Keratinocyte (primary cell): ENCODE results near the gene SLC39A8. TPM values are rescaled to one million over a fixed set of nuclear protein-coding genes. Genes with fewer than 3 reads are reported as not detected.

Source experiments
- DNase-seq: peaks from one replicate; pipeline ENCODE4 v3.0.0-alpha.2; 2011; ENCODE audit warnings: low read depth, missing footprints, low spot score
- FAIRE-seq: peaks from 2 replicates; lab custom pipeline; 2011; peaks lifted over from hg19 to GRCh38; lab: Jason Lieb, UNC
- H2AFZ ChIP-seq: 2 replicates; pipeline ENCODE4 v1.6.0; 2012; ENCODE audit warnings: low read length, control low read depth, inconsistent platforms; ENCODE audit not compliant: control insufficient read depth
- H3K27ac ChIP-seq: 2 replicates; pipeline ENCODE4 v1.5.1; 2011; ENCODE audit warnings: low read length; ENCODE audit not compliant: control insufficient read depth, insufficient read depth
- H3K27me3 ChIP-seq: 3 replicates; pipeline ENCODE4 v1.6.0; 2011; ENCODE audit warnings: low read length; ENCODE audit not compliant: control insufficient read depth, insufficient read depth; ENCODE audit errors: extremely low read depth
- H3K36me3 ChIP-seq, 2 experiments: 2 replicates in 1 of 2; 3 replicates in 1 of 2; pipeline ENCODE4 v1.5.1; 2011; ENCODE audit warnings: low read length in 2 of 2, mild to moderate bottlenecking in 1 of 2; ENCODE audit not compliant: control insufficient read depth in 2 of 2, insufficient read depth in 2 of 2; ENCODE audit errors: extremely low read depth in 1 of 2
- H3K4me1 ChIP-seq: 3 replicates; pipeline ENCODE4 v1.5.1; 2011; ENCODE audit warnings: low read length; ENCODE audit not compliant: control insufficient read depth, insufficient read depth; ENCODE audit errors: extremely low read depth
- H3K4me2 ChIP-seq: 3 replicates; pipeline ENCODE4 v1.6.0; 2011; ENCODE audit warnings: low read depth, low read length; ENCODE audit not compliant: control insufficient read depth, insufficient read depth; ENCODE audit errors: extremely low read depth
- H3K4me3 ChIP-seq, 3 experiments: fragments of 200-600 bp in 1 of 3; sonication (generic) in 1 of 3; 2 replicates in 2 of 3; 3 replicates in 1 of 3; pipeline ENCODE4 v1.5.1; 2011 to 2016; ENCODE audit warnings: low read length in 3 of 3, mild to moderate bottlenecking in 3 of 3, control low read depth in 2 of 3, inconsistent platforms in 1 of 3, low read depth in 1 of 3, mixed read lengths in 1 of 3, mixed run types in 1 of 3, moderate library complexity in 1 of 3; ENCODE audit not compliant: control insufficient read depth in 2 of 3, insufficient read depth in 2 of 3; ENCODE audit errors: extremely low read depth in 1 of 3
- H3K79me2 ChIP-seq: 2 replicates; pipeline ENCODE4 v1.6.0; 2012; ENCODE audit warnings: low read length; ENCODE audit not compliant: control insufficient read depth, insufficient read depth
- H3K9ac ChIP-seq: 3 replicates; pipeline ENCODE4 v1.6.0; 2011; ENCODE audit warnings: low read length; ENCODE audit not compliant: control insufficient read depth, insufficient read depth; ENCODE audit errors: extremely low read depth
- H3K9me1 ChIP-seq: 3 replicates; pipeline ENCODE4 v1.6.0; 2011; ENCODE audit warnings: low read length; ENCODE audit not compliant: control insufficient read depth, insufficient read depth; ENCODE audit errors: extremely low read depth
- H3K9me3 ChIP-seq: 2 replicates; pipeline ENCODE4 v1.5.1; 2012; ENCODE audit warnings: low read depth, low read length; ENCODE audit not compliant: control insufficient read depth
- H4K20me1 ChIP-seq: 3 replicates; pipeline ENCODE4 v1.6.0; 2011; ENCODE audit warnings: low read length; ENCODE audit not compliant: control insufficient read depth, insufficient read depth; ENCODE audit errors: extremely low read depth
- EZH2 ChIP-seq: IDR thresholded peaks from one replicate; pipeline ENCODE4 v1.6.1; 2012; ENCODE audit warnings: inconsistent platforms, mild to moderate bottlenecking, low read length, moderate library complexity
- dilution Hi-C: fragments of 300-500 bp; cut with MboI; formaldehyde crosslinking; loops from one replicate; pipeline ENCODE4 v1.7.0; 2020; ENCODE audit warnings: low sequenced_read_pairs; ENCODE audit not compliant: extremely low pct_ligation_motif_present
- polyA plus RNA-seq, 5 experiments: library from polyadenylated mRNA; depleted of rRNA in 3 of 5; stranded (reverse) in 3 of 5; stranded (forward) in 1 of 5; unstranded in 1 of 5; fragments of >200 nt; gene quantifications; 1 replicate in 1 of 5; 2 replicates in 3 of 5; 3 replicates in 1 of 5; pipeline versions ENCODE4 v1.2.1 to v1.2.3, GENCODE V29; 2011 to 2012; ENCODE audit warnings: missing spikeins in 2 of 5, low read depth in 1 of 5, low replicate concordance in 1 of 5
- TF ChIP-seq, protein P1 (sequence below), 3 experiments: IDR thresholded peaks in 1 of 3; conservative IDR thresholded peaks in 1 of 3; optimal IDR thresholded peaks in 1 of 3; 2 replicates in 2 of 3; 3 replicates in 1 of 3; pipeline versions ENCODE3 to v1.5.1; 2011; ENCODE audit warnings: low read length in 3 of 3, mild to moderate bottlenecking in 3 of 3, moderate library complexity in 2 of 3, control low read depth in 1 of 3, inconsistent platforms in 1 of 3; ENCODE audit not compliant: insufficient read depth in 2 of 3; ENCODE audit errors: extremely low read depth in 1 of 3

Gene SLC39A8
- polyA plus RNA-seq, 1 donor (not counting 4 experiments of a cell fraction or from before 2014, with no cell fraction given), result 7.5 TPM

DNA sequence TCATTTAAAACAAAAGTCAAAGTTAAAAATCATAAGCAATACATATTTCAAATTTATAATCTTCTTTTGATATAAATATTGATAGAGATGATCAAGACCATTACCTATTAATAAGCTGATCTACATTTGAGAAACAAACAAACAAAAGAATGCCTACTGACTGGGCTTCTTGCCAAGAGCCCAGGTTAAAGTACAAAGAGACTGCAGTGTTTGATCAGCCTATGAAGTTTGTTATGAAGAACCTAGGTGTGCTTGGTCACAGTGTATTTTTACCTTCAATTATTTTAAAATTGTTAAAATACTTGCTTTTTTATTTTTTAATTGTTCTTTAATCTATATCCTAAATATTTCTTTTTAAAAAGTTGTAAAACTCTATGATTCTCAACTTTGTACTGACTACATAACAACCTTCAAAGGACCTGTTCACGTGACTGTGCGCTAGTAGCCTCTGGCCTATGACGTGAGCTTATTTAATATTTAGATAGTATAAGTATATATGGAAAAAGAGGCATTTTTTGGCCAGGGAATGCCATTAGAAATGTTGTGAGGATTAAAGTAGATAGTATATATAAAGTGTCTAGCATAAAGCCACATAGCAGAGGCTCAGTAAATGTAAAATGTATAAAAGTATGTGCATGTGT is 11.4 kb upstream of the SLC39A8 start:
- Histone ChIP-seq H3K4me3 (no peak overlapping the region), H3K9me1 (no peaks in the 10 kb centered on the region), H3K27me3 (no peaks in the 10 kb centered on the region), H3K79me2 (no peaks in the 10 kb centered on the region), H2AFZ (no peak overlapping the region), H4K20me1 (no peaks in the 10 kb centered on the region), H3K4me1 (no peaks in the 10 kb centered on the region), H3K4me2 (no peak overlapping the region), H3K27ac (no peak overlapping the region), H3K9me3 (no peaks in the 10 kb centered on the region), H3K36me3 (no peaks in the 10 kb centered on the region), H3K9ac (no peak overlapping the region)
- FAIRE-seq (no peak), DNase-seq (no peak)
- TF ChIP-seq EZH2, result no peak
- TF ChIP-seq, protein P1, sequence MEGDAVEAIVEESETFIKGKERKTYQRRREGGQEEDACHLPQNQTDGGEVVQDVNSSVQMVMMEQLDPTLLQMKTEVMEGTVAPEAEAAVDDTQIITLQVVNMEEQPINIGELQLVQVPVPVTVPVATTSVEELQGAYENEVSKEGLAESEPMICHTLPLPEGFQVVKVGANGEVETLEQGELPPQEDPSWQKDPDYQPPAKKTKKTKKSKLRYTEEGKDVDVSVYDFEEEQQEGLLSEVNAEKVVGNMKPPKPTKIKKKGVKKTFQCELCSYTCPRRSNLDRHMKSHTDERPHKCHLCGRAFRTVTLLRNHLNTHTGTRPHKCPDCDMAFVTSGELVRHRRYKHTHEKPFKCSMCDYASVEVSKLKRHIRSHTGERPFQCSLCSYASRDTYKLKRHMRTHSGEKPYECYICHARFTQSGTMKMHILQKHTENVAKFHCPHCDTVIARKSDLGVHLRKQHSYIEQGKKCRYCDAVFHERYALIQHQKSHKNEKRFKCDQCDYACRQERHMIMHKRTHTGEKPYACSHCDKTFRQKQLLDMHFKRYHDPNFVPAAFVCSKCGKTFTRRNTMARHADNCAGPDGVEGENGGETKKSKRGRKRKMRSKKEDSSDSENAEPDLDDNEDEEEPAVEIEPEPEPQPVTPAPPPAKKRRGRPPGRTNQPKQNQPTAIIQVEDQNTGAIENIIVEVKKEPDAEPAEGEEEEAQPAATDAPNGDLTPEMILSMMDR (optimal IDR thresholded peaks at IDR 0.05 in 1 of 3, IDR thresholded peaks at IDR 0.05 in 1 of 3, conservative IDR thresholded peaks at IDR 0.05 in 1 of 3; ENCODE audit: extremely low read depth in 1 of 3, insufficient read depth in 2 of 3, low read length in 3 of 3), result no peak
- dilution Hi-C loops, result no loop called here

DNA sequence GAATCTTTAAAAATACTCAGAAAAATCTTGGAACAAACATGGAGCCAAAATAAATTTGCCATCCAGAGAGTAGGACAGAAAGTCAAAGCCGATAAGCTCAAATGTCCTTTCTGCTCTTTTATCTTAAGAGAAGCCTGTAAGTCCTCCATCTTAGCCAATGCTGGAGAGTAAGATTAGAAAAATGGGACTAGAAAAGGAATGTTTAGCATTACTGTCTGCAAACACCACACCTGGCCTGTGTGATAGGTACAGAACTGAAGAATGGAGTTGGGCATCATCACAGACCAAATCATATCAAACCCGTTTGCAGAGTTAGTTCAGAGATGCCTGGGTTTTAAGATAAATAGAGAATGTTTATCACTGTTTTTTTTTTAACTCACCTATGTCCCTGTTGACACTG is 10.5 kb upstream of the SLC39A8 start:
- Histone ChIP-seq H3K9ac (no peak overlapping the region), H3K4me2 (no peak overlapping the region), H2AFZ (no peak overlapping the region), H3K27ac (no peak overlapping the region), H3K9me1 (no peaks in the 10 kb centered on the region), H3K9me3 (no peaks in the 10 kb centered on the region), H4K20me1 (no peaks in the 10 kb centered on the region), H3K27me3 (no peaks in the 10 kb centered on the region), H3K79me2 (no peaks in the 10 kb centered on the region), H3K4me1 (no peaks in the 10 kb centered on the region), H3K4me3 (no peak overlapping the region), H3K36me3 (no peaks in the 10 kb centered on the region)
- dilution Hi-C loops, result no loop called here
- no peak for DNase-seq
- no peak for FAIRE-seq
- no peak for TF ChIP-seq EZH2
- TF ChIP-seq, protein P1 (optimal IDR thresholded peaks at IDR 0.05 in 1 of 3, IDR thresholded peaks at IDR 0.05 in 1 of 3, conservative IDR thresholded peaks at IDR 0.05 in 1 of 3; ENCODE audit: extremely low read depth in 1 of 3, insufficient read depth in 2 of 3, low read length in 3 of 3), result no peak
